GM12892 (cell line): ENCODE data around the gene MAPRE2.

Source experiments
- POLR2A ChIP-seq: IDR thresholded peaks from 2 replicates; pipeline ENCODE4 v1.6.1; 2011; ENCODE audit warnings: low read depth, low read length, control low read depth
- POLR2AphosphoS5 ChIP-seq: IDR thresholded peaks from 2 replicates; pipeline ENCODE4 v1.6.1; 2011; ENCODE audit warnings: low read depth, low read length, control low read depth

GRCh38 chr18:35182151-35182550 is 140.9 kb downstream of the MAPRE2 start:
- TF ChIP-seq POLR2A (no peak), POLR2AphosphoS5 (no peak)
